ENCODE results near the gene NDUFB5.

NDUFB5 gene

DNA sequence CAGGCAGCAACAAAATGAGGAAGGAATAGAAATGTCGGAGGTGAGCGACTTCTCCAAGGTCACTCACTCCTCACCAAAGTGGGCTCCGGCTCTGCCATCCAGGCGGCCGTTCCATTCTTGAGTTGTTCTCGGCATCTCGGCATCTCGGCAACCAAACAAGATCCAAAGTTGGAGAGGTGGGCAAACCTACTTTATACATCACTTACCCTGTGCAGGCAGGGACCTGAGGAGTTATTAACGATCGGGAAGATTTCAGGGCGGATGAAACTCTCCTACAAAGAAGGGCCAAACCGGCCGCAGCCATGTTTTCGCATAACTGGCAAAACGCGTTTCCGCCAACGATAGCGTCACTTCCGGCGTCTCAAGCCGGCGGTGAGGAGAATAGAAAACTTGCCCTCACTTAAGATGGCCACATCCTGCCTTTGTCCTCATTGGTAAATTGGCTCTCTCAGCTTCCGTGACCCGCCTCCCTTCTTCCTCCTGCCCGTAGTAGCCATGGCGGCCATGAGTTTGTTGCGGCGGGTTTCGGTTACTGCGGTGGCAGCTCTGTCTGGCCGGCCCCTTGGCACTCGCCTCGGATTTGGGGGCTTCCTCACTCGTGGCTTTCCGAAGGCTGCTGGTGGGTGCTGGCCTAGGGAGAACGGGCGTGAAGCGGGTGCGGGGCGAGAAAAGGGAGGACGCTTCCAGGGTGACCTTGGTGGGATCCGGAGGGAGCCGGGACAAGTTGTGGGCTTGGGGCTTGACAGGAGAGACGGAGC lies at the start of gene NDUFB5, which contains the start of gene MRPL47:
Gene NDUFB5, plus strand, starts transcription at position 474 of the 758 bp plus-strand sequence. Its CDS starts 22 bp downstream, at position 496.
Gene MRPL47, minus strand, starts transcription at position 318 of the 758 bp plus-strand sequence. Its CDS starts 14 bp downstream, at position 304.
- peak; percentile 96 for DNase-seq

DNA sequence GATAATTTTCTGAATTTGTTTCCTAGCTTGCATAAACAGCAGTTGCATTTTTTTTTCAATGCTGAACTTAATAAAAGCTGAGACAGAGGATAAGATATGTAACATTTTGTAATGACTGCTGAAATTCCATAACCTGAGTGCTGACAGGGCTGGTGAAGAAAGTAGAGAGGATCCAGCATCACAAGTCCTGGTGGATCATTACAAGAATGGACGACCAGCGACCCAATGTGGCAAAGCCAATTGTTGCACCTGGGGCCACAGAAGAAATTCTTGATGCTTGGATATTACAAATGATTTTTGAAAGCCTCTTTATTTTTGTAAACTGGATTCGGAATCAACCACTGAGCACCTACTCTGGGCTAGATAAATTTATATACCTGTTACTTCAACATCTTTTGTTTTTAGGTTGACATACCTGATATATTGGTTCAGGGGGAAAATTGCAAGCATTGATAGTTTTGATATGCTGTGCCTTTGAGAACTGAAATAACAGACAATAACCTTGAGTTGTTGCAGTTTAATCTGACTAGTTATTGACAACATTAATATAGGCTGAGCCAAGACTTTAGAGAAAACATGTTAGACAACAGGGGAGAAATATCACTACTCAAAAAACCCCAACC lies 45.7 kb upstream of the NDUFB5 start:
- peak; percentile 76 for DNase-seq

DNA sequence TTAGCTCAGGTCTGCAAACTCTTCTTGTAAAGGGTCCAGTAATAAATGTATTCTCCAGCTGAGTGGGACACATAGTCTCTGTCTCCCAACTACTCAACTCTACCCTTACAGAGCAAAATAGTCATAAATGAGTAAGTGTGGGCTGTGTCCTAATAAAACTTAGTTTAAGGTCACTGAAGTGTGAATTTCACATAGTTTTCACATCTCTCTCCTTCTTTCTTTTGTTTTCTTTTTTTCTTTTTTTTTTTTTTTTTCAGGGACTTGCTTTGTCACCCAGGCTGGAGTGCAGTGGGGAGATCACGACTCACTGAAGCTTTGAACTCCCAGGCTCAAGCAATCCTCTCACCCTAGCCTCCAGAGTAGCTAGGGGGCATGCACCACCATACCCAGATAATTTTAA lies 43.8 kb upstream of the NDUFB5 start:
- DNase-seq = no peak

DNA sequence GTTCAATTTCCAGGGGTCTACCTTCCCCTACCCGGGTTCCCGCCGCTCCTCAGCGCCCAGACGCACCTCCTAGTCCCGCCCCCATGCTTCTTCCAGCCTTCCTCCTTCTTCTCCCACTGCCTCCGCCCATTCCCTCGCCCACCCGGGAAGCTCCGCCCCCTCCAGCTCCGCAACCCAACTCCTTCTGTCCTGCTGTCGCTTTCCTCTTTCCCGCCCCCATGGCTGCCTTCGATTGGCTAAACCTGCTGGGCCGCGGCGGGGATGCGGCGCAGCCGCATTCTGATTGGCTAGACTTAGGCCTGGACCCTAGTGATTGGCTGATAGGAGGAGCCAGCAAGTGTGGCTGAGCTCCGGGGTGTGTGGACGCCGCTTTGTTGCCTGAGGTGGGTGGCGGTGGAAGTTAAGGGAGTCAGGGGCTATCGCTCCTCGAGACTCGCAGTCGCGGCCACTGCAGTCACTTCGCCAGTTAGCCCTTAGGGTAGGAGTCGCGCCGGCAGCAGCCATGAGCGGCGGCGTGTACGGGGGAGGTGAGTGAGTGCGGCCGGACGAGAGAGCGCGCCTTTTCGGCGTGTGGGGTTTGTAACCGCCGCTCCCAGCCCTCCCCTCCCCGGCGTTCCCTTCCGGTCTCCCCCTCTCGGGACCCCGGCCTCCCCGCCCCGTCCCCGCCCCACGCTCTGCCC lies 41.9 kb upstream of the NDUFB5 start, which contains the start of gene ACTL6A:
Gene ACTL6A, plus strand, starts transcription at position 336 of the 680 bp plus-strand sequence. Its CDS starts 167 bp downstream, at position 503.
- peak; percentile 100 for DNase-seq

DNA sequence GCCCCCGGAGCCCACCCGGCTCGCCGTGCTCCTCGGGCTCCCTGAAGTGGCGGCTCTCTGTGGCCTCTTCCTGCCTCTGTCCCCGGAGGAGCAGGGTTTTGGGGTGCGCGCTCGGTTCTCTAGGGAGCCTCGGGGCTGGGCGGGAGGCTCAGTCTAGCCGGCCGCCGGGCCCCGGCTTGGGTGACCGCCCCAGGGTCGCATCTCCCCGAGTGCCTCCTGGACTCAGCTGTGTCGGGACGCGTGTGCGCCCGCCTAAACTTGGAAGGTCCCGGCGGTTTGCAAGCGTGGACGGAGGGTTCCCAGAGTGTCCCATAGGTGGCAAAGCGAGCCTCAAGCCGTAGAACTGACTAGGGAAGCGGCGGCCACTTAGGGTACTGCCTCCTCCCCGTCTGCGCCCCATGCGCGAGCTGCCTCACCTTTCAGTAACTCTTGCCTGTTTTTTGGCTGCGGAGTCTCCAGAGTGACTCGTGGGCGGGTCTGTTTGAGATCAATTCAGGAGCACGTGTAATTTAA lies 41.3 kb upstream of the NDUFB5 start:
- no peak for DNase-seq

DNA sequence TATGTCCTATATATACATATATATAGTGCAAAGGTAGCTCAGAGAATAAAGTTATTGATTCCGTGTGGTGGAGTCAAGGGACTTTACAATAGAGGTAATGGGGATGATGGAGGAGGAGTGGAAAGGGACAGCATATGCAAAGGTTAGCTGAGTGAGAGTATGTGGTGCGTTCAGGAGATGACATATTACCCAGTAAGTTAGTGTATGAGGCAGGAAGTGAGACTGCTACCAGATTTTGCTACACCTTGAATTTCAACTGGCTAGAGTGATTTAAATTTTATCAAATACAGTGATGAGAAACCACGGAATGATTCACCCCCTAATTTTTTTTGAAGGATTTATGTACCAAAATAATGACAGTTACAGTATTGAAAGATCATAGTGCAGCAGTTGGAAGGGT lies 39.1 kb upstream of the NDUFB5 start:
- no peak for DNase-seq

DNA sequence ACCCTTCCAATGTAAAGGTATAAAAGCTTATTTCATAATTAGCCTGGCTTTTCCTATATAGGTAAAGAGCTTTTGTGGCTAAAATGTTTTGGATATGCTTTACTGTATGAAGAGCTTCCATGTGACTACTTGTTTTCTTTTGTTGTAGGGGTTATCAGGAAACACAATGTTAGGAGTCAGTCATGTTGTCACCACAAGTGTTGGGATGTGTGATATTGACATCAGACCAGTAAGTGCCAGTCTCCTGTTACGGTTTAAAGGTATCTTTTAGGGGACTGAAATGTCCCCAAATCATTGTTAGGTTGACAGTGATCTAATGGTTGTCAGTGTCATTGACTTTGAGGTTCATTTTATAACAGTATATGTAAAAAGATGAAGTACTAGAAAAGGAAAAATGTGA lies 23.6 kb upstream of the NDUFB5 start:
- DNase-seq = no peak

DNA sequence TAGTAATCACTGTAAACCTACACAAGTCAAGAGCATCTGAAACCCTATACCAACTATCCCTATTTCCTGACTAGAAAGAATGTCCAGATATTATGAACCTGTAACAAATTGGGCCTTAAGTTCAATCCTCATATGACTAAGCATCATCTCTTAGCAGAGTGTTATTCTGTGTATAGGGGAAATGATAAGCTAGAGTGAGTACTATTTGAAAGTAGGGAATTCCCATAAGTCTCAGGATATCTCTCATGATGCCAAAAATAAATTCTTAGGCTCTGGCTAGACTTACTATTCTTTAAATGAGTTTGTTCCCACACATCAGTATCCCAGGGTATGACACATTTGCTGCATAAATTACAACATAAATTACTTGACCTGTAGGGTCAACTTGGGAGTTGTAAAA lies 15.5 kb upstream of the NDUFB5 start:
- DNase-seq = no peak

DNA sequence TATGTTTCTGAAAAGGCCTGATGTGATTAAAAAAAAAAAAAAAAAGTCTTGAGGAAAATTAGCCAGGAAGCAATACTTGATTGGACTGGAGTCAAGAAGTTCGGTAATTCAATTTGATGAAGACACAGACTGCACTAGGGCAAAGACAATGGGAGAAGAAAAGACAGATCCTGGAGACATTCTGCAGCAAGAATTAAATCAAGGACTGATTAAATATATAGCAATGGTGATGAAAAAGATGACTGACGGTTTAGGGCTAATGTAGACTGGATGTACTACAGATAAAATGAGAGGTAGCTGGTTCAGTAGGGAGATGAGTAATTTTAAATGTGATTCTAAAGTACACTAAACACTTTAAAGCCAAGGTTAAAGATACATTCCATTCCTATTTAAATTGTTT lies 13.9 kb upstream of the NDUFB5 start:
- no peak for DNase-seq

DNA sequence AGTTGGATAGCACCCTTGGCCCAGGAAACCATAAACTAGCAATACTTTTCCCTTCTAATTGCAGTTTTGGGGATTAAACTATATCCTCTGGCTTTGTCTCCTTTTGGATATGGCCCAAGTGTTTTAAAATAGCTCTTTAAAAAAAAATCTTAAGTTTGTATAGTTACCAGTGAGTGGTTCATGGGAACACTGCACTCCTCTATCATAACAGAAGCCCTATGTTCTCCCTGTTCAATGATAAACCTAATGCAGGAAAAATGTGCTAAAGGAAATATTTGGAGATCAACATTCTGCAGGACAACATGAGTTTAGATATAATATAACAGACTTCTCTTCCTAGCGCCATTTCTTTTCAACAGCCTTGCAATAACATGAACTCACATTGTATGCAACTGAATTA lies 13.3 kb upstream of the NDUFB5 start:
- no peak for DNase-seq

DNA sequence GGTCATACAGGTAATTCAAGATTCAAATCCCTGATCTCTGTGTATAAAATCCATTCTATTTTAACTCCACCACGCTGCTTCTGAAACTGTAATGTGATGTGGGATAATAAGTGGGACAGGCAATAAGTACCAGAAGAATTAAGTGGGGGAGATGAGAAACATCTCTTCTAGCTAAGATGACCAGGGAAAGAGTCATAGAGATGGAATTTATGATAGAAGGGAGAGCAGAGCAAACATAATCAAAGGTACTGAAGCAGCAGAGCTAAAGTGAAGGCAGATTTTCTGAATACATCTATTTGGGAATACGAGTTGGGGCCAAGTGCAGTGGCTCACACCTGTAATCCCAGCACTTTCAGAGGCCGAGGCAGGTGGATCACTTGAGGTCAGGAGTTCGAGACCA lies 5.1 kb upstream of the NDUFB5 start:
- DNase-seq = no peak

DNA sequence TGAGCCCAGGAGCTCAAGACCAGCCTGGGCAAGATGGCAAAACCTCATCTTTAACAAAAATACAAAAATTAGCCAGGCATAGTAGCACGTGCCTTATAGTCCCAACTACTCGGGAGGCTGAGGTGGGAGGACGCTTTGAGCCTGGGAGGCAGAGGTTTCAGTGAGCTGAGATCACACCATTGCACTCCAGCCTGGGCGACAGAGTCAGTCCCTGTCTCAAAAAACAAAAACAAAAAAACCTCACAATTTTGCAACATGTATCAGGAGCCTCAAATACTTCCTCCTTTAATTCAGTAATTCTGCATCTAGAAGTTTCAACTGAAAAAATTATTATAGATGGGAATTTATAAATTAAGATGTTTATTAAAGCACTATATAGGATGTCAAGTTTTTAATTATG lies 1.3 kb upstream of the NDUFB5 start:
- no peak for DNase-seq

DNA sequence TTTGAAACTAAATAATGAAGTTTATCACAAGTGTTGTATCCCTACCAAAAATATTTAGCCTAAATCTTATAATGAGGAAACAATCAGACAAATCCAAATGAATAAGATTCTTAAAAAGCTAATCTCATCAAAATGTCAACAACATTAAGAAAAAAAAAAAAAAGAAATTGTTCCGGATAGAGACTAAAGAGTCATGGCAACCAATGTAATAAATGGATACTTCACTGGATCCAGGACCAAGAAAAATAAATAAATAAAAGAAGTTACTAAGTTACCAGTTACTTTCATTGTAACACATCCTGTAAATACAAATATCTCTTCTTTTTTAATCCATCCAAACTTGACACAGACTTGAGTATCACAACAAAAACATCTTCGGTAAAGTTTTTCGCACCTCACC lies 763 bp upstream of the NDUFB5 start:
- DNase-seq = no peak

DNA sequence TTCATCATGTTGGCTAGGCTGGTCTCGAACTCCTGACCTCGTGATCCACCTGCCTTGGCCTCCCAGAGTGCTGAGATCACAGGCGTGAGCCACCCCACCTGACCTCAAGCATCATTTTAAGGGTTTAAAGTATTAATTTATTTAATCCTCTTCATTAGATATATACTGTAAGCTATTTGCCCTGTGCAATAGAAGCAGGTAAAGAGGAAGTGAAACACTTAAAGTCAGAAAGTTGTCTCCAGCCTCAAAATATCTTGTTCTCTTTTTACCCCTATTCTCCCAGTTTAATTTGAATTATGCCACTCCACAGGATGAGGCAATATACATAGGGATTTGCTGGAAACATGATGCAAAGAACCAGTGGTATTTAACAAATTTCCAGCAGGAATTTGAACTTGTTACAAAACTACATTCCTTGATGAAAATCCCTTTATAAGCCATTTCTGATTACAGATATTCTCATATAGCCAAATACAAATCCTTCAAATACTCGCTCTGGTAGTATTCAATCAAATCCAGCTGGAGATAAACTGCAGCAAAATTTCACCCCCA lies 2.0 kb downstream of the NDUFB5 start:
- no peak for DNase-seq

DNA sequence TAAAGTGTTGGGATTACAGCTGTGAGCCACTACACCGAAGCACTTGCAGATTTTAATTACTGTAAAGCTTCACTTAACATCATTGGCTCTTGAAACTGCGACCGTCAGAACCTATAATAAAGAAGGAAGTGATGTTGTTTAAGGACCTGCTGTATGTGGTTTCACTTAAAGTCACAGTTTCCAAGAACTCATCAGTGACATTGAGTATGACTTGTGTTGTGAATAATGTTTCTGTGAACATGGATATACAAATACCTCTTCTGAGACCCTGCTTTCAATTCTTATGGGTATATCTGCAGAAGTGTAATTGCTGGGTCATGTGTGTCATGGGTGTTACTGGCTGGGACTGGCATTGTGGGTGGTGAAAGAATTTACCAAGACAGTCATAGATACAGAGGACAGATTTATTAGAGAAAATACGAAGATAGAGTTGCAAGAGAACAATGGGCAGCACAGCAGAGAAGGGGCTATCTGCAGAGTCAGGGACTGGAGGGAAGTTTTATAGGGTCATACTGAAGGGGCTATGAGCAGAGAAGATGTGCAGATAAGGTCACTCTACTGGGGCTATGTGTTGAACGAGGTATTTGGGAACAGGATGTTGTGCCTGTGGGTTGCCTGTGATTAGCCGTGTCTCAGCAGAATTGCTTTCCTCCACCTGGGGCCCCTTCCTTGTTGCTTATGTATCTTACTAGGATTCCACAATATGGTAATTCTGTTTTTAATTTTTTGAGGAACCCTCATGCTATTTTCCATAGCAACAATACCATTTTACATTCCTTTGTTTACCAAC lies 4.5 kb downstream of the NDUFB5 start:
- no peak for DNase-seq

DNA sequence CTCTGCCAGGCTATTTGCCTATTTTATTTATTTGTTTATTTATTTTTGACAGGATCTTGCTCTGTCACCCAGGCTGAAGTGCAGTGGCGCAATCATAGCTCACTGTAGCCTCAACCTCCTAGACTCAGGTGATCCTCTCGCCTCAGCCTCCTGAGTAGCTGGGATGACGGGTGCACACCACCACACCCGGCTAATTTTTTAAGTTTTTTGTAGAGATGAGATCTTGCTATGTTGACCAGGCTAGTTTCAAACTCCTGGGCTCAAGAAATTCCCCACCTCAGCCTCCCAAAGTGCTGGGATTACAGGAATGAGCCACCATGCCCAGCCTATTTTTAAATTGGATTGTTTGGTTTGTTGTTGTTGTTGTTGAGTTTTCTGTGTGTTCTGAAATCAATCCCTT lies 5.5 kb downstream of the NDUFB5 start:
- no peak for DNase-seq

DNA sequence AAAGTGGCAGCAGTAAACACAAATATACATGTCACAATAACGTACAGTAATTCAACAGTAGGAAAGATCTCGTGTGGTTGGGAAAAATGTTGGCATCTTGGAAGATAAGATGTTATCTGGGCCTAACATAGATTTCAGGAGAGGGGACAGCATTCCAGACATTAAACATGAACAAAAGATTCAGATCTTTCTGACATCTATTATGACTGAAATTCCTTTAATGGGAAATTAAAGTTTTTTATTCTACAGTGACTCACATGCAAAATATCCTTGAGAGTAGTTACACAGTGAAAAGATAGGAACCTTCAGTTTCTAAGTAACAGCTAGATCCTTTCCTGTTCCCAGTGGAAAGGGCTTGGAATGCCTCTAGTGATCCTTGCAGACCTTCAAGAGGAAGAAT lies 9.2 kb downstream of the NDUFB5 start:
- no peak for DNase-seq

DNA sequence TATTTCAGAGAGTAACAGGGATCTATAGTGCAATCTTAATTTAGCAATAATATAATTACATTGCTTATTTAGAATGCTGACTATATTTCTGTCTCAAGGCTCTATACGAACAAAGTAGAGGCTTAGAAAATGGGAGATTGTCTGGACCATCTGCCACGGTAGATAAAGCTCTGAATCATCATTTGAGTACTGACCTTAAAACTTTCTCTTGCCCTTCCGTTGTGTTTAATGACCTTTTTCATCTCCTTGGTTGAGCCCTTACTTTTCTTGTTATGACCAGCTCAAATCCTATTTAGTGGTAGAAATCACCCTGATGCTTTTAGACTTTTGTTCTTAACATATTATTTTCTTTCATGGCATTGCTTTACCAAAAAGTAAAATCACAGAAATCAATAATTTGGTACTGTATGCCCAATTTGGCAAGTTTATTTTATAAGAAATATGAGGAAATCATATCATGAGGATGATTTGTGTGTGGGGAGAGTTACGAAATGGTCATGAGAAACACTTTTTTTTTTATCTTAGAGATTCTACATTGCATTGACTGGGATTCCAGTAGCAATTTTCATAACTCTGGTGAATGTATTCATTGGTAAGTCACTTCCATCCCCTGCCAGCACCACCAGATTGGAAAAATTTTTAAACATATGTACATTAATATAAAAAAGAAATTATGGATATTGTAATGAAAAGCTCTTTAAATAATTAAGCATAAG lies 11.0 kb downstream of the NDUFB5 start:
- no peak for DNase-seq

DNA sequence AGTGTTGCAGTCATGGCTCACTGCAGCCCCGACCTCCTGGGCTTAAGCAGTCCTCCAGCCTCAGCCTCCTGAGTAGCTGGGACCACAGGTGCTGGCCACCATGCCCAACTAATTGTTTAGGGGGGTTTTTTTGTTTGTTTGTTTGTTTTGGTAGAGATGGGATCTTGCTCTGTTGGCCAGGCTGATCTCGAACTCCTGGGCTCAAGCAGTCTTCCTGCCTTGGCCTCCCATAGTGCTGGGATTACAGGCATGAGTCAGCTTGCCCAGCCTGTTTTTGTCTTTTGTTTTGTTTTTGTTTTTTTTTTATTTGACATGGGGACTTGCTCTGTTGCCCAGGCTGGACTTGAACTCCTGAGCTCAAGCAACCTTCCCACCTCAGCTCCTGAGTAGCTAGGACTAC lies 17.4 kb downstream of the NDUFB5 start:
- no peak for DNase-seq

DNA sequence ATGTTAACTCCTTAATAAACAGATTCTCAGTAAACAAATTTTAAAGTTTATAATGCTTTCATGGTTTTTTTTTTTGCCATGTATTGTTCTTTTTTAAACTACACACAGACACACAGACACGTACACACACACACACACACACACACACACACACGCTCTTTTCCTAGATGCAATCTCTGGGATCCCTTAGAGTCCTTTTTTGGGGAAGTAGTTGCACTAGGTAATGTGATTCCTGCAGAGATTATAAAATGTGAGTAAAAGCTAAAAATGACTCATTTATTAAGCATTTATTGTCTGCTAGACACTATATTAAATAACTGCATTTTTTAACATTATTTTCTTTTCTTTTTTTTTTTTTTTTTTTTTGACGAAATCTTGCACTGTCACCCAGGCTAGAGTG lies 19.9 kb downstream of the NDUFB5 start:
- DNase-seq = no peak

DNA sequence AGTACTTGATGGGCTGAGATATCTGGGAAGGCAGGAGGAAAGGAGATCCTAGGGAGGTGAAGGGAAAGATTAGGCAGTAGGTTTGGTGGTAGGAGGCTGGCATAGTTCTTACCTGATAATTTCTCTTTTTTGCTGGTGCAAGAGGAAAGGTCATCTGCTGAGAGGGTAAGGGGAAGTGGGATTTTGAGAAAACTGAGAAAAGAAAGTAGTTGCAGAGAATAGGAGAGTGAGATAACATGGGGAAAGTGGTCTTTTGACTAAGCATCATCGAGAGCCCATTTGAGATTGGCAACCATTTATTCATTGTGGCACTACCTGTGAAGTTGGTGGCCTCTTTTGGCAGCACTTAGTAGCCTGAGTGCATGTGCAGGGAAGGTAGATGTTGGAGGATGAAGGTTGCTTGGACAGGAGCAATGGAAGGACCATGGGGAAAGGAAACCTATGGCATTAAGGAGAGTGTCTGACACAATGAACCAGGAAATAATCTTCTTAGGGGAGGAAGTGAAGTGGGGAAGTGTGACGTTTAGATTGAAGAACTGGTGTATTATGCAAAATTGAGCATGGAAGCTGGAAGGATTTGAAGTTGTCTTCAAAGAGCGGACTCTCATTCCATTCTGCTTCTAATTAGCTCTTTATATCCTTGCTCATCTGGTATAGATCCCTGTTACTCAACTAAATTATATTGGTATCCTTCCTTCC lies 26.3 kb downstream of the NDUFB5 start:
- no peak for DNase-seq

All from left hindlimb (tissue), 1 donor.